IMR-90 (cell line): ENCODE data around the gene KLHL13. TPM values are rescaled to one million over a fixed set of nuclear protein-coding genes. Genes with fewer than 3 reads are reported as not detected.

Experiments used
- ATAC-seq: fragments of 200-7000 bp; cut with Tn5 transposase; 2 replicates; pipeline ENCODE4 v1.9.1; 2020; ENCODE audit warnings: low read depth, mild to moderate bottlenecking, moderate library complexity
- BruUV-seq: library from RNA; stranded (reverse); fragments of 400-500 nt; replicated peaks from 2 replicates; lab custom pipeline; 2021; lab: Mats Ljungman, UMichigan
- CTCF ChIA-PET: fragments of 300-600 bp; formaldehyde crosslinking; extraction: SDS; loops from one replicate; lab custom pipeline; 2021; ENCODE audit warnings: antibody characterized with exemption; lab: Yijun Ruan, JAX
- POLR2A ChIA-PET: fragments of 300-600 bp; sonication (Branson Sonifier 250); formaldehyde crosslinking; loops from one replicate; lab custom pipeline; 2022; ENCODE audit warnings: antibody characterized with exemption; ENCODE audit not compliant: unreplicated experiment; lab: Charles Lee
- DNase-seq: peaks from one replicate; pipeline ENCODE4 v3.0.0; 2013
- H2AFZ ChIP-seq: replicated peaks from 2 replicates; pipeline ENCODE3; 2013; ENCODE audit warnings: low read length, mild to moderate bottlenecking; ENCODE audit not compliant: poor library complexity
- H2AK5ac ChIP-seq: 2 replicates; pipeline ENCODE4 v1.6.1; 2013; ENCODE audit warnings: low read depth, low read length, inconsistent platforms
- H2AK9ac ChIP-seq: replicated peaks from 2 replicates; pipeline ENCODE3; 2013; ENCODE audit warnings: mild to moderate bottlenecking, low read depth, low read length, moderate library complexity; ENCODE audit not compliant: poor library complexity
- H2BK120ac ChIP-seq: 2 replicates; pipeline ENCODE4 v1.6.1; 2013; ENCODE audit warnings: low read depth, low read length, inconsistent platforms
- H2BK15ac ChIP-seq: 3 replicates; pipeline ENCODE4 v1.6.1; 2013; ENCODE audit warnings: low read depth, low read length, inconsistent platforms
- H2BK20ac ChIP-seq: 2 replicates; pipeline ENCODE4 v1.6.1; 2013; ENCODE audit warnings: low read depth, mild to moderate bottlenecking, inconsistent platforms, low read length, moderate library complexity
- H2BK5ac ChIP-seq: 2 replicates; pipeline ENCODE4 v1.6.1; 2013; ENCODE audit warnings: mild to moderate bottlenecking, low read depth, low read length, inconsistent platforms; ENCODE audit not compliant: poor library complexity, severe bottlenecking
- H3K14ac ChIP-seq: replicated peaks from 2 replicates; pipeline ENCODE4 v1.6.1; 2013; ENCODE audit warnings: low read depth, low read length, inconsistent platforms
- H3K18ac ChIP-seq: 2 replicates; pipeline ENCODE4 v1.6.1; 2013; ENCODE audit warnings: low read depth, low read length, control low read depth
- H3K23ac ChIP-seq: 2 replicates; pipeline ENCODE4 v1.6.1; 2013; ENCODE audit warnings: low read depth, low read length, inconsistent platforms
- H3K27ac ChIP-seq: 2 replicates; pipeline ENCODE4 v1.5.1; 2013; ENCODE audit warnings: mild to moderate bottlenecking, control low read depth, low read length; ENCODE audit not compliant: insufficient read depth
- H3K27me3 ChIP-seq: 2 replicates; pipeline ENCODE4 v1.6.1; 2013; ENCODE audit warnings: low read length; ENCODE audit not compliant: control insufficient read depth, insufficient read depth
- H3K36me3 ChIP-seq: 2 replicates; pipeline ENCODE4 v1.6.1; 2013; ENCODE audit warnings: low read length, mixed read lengths; ENCODE audit not compliant: control insufficient read depth, insufficient read depth
- H3K4ac ChIP-seq: 2 replicates; pipeline ENCODE4 v1.6.1; 2013; ENCODE audit warnings: low read depth, low read length, inconsistent platforms
- H3K4me1 ChIP-seq: 2 replicates; pipeline ENCODE4 v1.6.1; 2013; ENCODE audit warnings: low read length, mixed read lengths; ENCODE audit not compliant: control insufficient read depth, insufficient read depth
- H3K4me2 ChIP-seq: 2 replicates; pipeline ENCODE4 v1.6.1; 2013; ENCODE audit warnings: low read depth, mild to moderate bottlenecking, control low read depth, low read length, moderate library complexity
- H3K4me3 ChIP-seq: 2 replicates; pipeline ENCODE4 v1.5.1; 2013; ENCODE audit warnings: low read depth, mild to moderate bottlenecking, control low read depth, low read length, moderate library complexity; ENCODE audit not compliant: insufficient read depth
- H3K56ac ChIP-seq: 2 replicates; pipeline ENCODE4 v1.6.1; 2013; ENCODE audit warnings: low read length, inconsistent platforms; ENCODE audit not compliant: insufficient read depth; ENCODE audit errors: extremely low read depth
- H3K79me1 ChIP-seq, 2 experiments: 2 replicates each; pipeline ENCODE4 v1.6.1; 2013; ENCODE audit warnings: low read length in 2 of 2, inconsistent platforms in 1 of 2, low read depth in 1 of 2
- H3K9ac ChIP-seq: 2 replicates; pipeline ENCODE4 v1.6.1; 2013; ENCODE audit warnings: low read depth, low read length, control low read depth
- H3K9me1 ChIP-seq: 2 replicates; pipeline ENCODE4 v1.6.1; 2013; ENCODE audit warnings: low read length, inconsistent platforms; ENCODE audit not compliant: insufficient read depth
- H3K9me3 ChIP-seq: 2 replicates; pipeline ENCODE4 v1.6.1; 2013; ENCODE audit warnings: low read length; ENCODE audit not compliant: control insufficient read depth, insufficient read depth
- H4K20me1 ChIP-seq: 2 replicates; pipeline ENCODE4 v1.6.1; 2013; ENCODE audit warnings: low read length, inconsistent platforms; ENCODE audit not compliant: insufficient read depth
- H4K5ac ChIP-seq: 2 replicates; pipeline ENCODE4 v1.6.1; 2013; ENCODE audit warnings: mild to moderate bottlenecking, low read depth, low read length, control low read depth
- H4K8ac ChIP-seq, 2 experiments: 2 replicates each; pipeline ENCODE4 v1.6.1; 2013; ENCODE audit warnings: low read depth in 2 of 2, low read length in 2 of 2, control low read depth in 1 of 2, inconsistent platforms in 1 of 2
- H4K91ac ChIP-seq: 2 replicates; pipeline ENCODE4 v1.6.1; 2013; ENCODE audit warnings: low read depth, low read length, inconsistent platforms; ENCODE audit not compliant: insufficient read depth
- BHLHE40 ChIP-seq: fragments of 150-350 bp; IDR thresholded peaks from 2 replicates; pipeline ENCODE4 v1.6.1; 2016; ENCODE audit warnings: mild to moderate bottlenecking, low read depth, low read length
- CEBPB ChIP-seq: IDR thresholded peaks from 2 replicates; pipeline ENCODE4 v1.6.1; 2012; ENCODE audit warnings: low read depth, low read length, improper control_type of control experiment
- CHD1 ChIP-seq: IDR thresholded peaks from 2 replicates; pipeline ENCODE4 v1.6.1; 2012; ENCODE audit warnings: low read depth, low read length, improper control_type of control experiment
- ELK1 ChIP-seq: fragments of 150-350 bp; IDR thresholded peaks from 2 replicates; pipeline ENCODE4 v1.6.1; 2016; ENCODE audit warnings: low read depth, mild to moderate bottlenecking, low read length, moderate library complexity, borderline replicate concordance
- FOS ChIP-seq: fragments of 150-350 bp; IDR thresholded peaks from 2 replicates; pipeline ENCODE4 v1.6.1; 2016; ENCODE audit warnings: low read depth, low read length
- MAFK ChIP-seq: IDR thresholded peaks from 2 replicates; pipeline ENCODE4 v1.6.1; 2012; ENCODE audit warnings: low read depth, low read length, improper control_type of control experiment
- MAZ ChIP-seq: IDR thresholded peaks from 2 replicates; pipeline ENCODE4 v1.6.1; 2012; ENCODE audit warnings: low read depth, mild to moderate bottlenecking, low read length, improper control_type of control experiment, moderate library complexity, borderline replicate concordance
- NFE2L2 ChIP-seq: fragments of 150-350 bp; IDR thresholded peaks from 2 replicates; pipeline ENCODE4 v1.6.1; 2016; ENCODE audit warnings: low read depth, mild to moderate bottlenecking, low read length
- POLR2A ChIP-seq: IDR thresholded peaks from 2 replicates; pipeline ENCODE4 v1.6.1; 2012; ENCODE audit warnings: mild to moderate bottlenecking, low read depth, low read length
- RAD21 ChIP-seq: IDR thresholded peaks from 2 replicates; pipeline ENCODE4 v1.6.1; 2012; ENCODE audit warnings: low read length, improper control_type of control experiment
- RCOR1 ChIP-seq: IDR thresholded peaks from 2 replicates; pipeline ENCODE4 v1.6.1; 2012; ENCODE audit warnings: mild to moderate bottlenecking, low read length, improper control_type of control experiment; ENCODE audit not compliant: insufficient replicate concordance
- RFX5 ChIP-seq: IDR thresholded peaks from 2 replicates; pipeline ENCODE4 v1.8.0; 2012; ENCODE audit warnings: low read depth, mild to moderate bottlenecking, low read length, moderate library complexity
- SMC3 ChIP-seq: fragments of 150-350 bp; IDR thresholded peaks from 2 replicates; pipeline ENCODE4 v1.6.1; 2016; ENCODE audit warnings: low read depth, mild to moderate bottlenecking, antibody characterized with exemption, low read length, moderate library complexity
- USF2 ChIP-seq: fragments of 150-350 bp; IDR thresholded peaks from 2 replicates; pipeline ENCODE4 v1.6.1; 2017; ENCODE audit warnings: mild to moderate bottlenecking, antibody characterized with exemption, low read length, low read depth
- WGBS, 2 experiments: methylation state at CpG; one replicate each; pipeline versions ENCODE4 v1.1.5 to v1.1.7; 2013; ENCODE audit warnings: missing lambda C conversion rate in 2 of 2; ENCODE audit not compliant: insufficient read length in 1 of 2; ENCODE audit errors: extremely low coverage in 2 of 2; 5-methylcytosine and 5-hydroxymethylcytosine counted together
- dilution Hi-C: fragments of 300-500 bp; cut with HindIII; formaldehyde crosslinking; loops from one replicate; pipeline ENCODE4 v1.14.3; 2018; ENCODE audit warnings: low sequenced_read_pairs; ENCODE audit not compliant: unreplicated experiment
- in situ Hi-C: fragments of 300-500 bp; cut with MboI; formaldehyde crosslinking; loops from 3 replicates; pipeline ENCODE4 v1.14.3; 2019; ENCODE audit warnings: low sequenced_read_pairs, inconsistent platforms, mixed read lengths
- intact Hi-C: fragments of 100-400 bp; cut with micrococcal nuclease; formaldehyde crosslinking; loops from 2 replicates; pipeline ENCODE4 v1.10.0; 2022
- polyA plus RNA-seq, 3 experiments: library from polyadenylated mRNA; depleted of rRNA; stranded (reverse); fragments of >200 nt; gene quantifications; 2 replicates each; pipeline ENCODE4 v1.2.3, GENCODE V29; 2012; ENCODE audit warnings: low replicate concordance in 1 of 3
- total RNA-seq: library from RNA; depleted of rRNA; stranded (reverse); fragments of >200 nt; gene quantifications from 2 replicates; pipeline ENCODE4 v1.2.3, GENCODE V29; 2012
- TF ChIP-seq, protein P1 (sequence below): conservative IDR thresholded peaks from 2 replicates; pipeline ENCODE4 v1.5.1; 2012; ENCODE audit warnings: mild to moderate bottlenecking, low read depth, low read length, improper control_type of control experiment

Gene KLHL13
- total and polyA plus RNA-seq, 2 of the 4 experiments (the other 2 are of a cell fraction) = 4.0 to 12.5 TPM

- BruUV-seq = no TSS peak
- H3K4me2 ChIP-seq = no peak overlapping the region
- H4K91ac ChIP-seq = no peak overlapping the region
- H3K14ac ChIP-seq = no peak overlapping the region
- H3K4me1 ChIP-seq = no peaks in the 10 kb centered on the region
- H2BK5ac ChIP-seq = no peak overlapping the region
- H2AFZ ChIP-seq = no peak overlapping the region
- TF ChIP-seq ELK1 (no peak), BHLHE40 (no peak), NFE2L2 (no peak), USF2 (no peak), RCOR1 (no peak), CEBPB (no peak), FOS (no peak), MAZ (no peak), RAD21 (no peak), MAFK (no peak), POLR2A (no peak), SMC3 (no peak), RFX5 (no peak), CHD1 (no peak)
- TF ChIP-seq, protein P1, sequence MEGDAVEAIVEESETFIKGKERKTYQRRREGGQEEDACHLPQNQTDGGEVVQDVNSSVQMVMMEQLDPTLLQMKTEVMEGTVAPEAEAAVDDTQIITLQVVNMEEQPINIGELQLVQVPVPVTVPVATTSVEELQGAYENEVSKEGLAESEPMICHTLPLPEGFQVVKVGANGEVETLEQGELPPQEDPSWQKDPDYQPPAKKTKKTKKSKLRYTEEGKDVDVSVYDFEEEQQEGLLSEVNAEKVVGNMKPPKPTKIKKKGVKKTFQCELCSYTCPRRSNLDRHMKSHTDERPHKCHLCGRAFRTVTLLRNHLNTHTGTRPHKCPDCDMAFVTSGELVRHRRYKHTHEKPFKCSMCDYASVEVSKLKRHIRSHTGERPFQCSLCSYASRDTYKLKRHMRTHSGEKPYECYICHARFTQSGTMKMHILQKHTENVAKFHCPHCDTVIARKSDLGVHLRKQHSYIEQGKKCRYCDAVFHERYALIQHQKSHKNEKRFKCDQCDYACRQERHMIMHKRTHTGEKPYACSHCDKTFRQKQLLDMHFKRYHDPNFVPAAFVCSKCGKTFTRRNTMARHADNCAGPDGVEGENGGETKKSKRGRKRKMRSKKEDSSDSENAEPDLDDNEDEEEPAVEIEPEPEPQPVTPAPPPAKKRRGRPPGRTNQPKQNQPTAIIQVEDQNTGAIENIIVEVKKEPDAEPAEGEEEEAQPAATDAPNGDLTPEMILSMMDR = no peak
- H2AK5ac ChIP-seq = no peak overlapping the region
- no peak overlapping the region for H2BK120ac ChIP-seq
- no peak overlapping the region for H3K9ac ChIP-seq
- DNase-seq (no peak), ATAC-seq (no peak)
- POLR2A ChIA-PET = no interaction called here
- in situ Hi-C loops (no loop called here), dilution Hi-C loops (no loop called here), intact Hi-C loops (no loop called here)
- no CpG with 5 or more reads among the region's 1 CpG for WGBS, 2 experiments
- no peak overlapping the region for H2BK15ac ChIP-seq
- no peaks in the 10 kb centered on the region for H3K9me3 ChIP-seq
- H3K4ac ChIP-seq = no peak overlapping the region
- CTCF ChIA-PET = no interaction called here
- H3K56ac ChIP-seq = no peak overlapping the region
- no peak overlapping the region for H3K18ac ChIP-seq
- H3K9me1 ChIP-seq = no peaks in the 10 kb centered on the region
- H3K27me3 ChIP-seq = no peaks in the 10 kb centered on the region
- no peak overlapping the region for H2AK9ac ChIP-seq
- no peak overlapping the region for H3K23ac ChIP-seq
- no peak overlapping the region for H2BK20ac ChIP-seq
- no peak overlapping the region for H3K27ac ChIP-seq
- no peaks in the 10 kb centered on the region for H3K79me1 ChIP-seq
- H3K36me3 ChIP-seq = no peaks in the 10 kb centered on the region
- H4K8ac ChIP-seq = no peak overlapping the region
- H4K5ac ChIP-seq = no peak overlapping the region
- H3K4me3 ChIP-seq = no peak overlapping the region
- H4K20me1 ChIP-seq = no peaks in the 10 kb centered on the region
Measured at GRCh38 chrX:117892469-117892868, 224.1 kb downstream of the KLHL13 start.
